K562 (cell line): ENCODE measurements around the gene MED16. TPM values are rescaled to one million over a fixed set of nuclear protein-coding genes. Genes with fewer than 3 reads are reported as not detected.
A peak's percentile ranks its signal among the peaks of the same experiment; 100 is the strongest.

Experiments used
- CEBPB ChIP-seq: fragments of 450-650 bp; IDR thresholded peaks from 2 replicates; pipeline ENCODE4 v1.6.1; 2016; ENCODE audit warnings: missing genetic modification characterization, missing compliant biosample characterization
- DDX20 ChIP-seq: fragments of 450-650 bp; IDR thresholded peaks from 2 replicates; pipeline ENCODE4 v1.6.1; 2016; ENCODE audit warnings: missing genetic modification characterization, low read depth, mild to moderate bottlenecking, missing compliant biosample characterization, moderate library complexity
- E2F6 ChIP-seq, 2 experiments: IDR thresholded peaks; 2 replicates each; pipeline ENCODE4 v1.6.1; 2011; ENCODE audit warnings: borderline replicate concordance in 1 of 2, control low read depth in 1 of 2, low read depth in 1 of 2, low read length in 1 of 2, mild to moderate bottlenecking in 1 of 2, mixed read lengths in 1 of 2, moderate library complexity in 1 of 2; ENCODE audit not compliant: insufficient read depth in 1 of 2, insufficient read length in 1 of 2, poor library complexity in 1 of 2, severe bottlenecking in 1 of 2; ENCODE audit errors: extremely low read depth in 1 of 2
- HDAC8 ChIP-seq: fragments of 450-650 bp; IDR thresholded peaks from 2 replicates; pipeline ENCODE4 v1.6.1; 2016; ENCODE audit warnings: mild to moderate bottlenecking, missing genetic modification characterization, moderate library complexity, missing compliant biosample characterization
- HLTF ChIP-seq: fragments of 450-650 bp; IDR thresholded peaks from 2 replicates; pipeline ENCODE4 v1.6.1; 2016
- MAFK ChIP-seq: IDR thresholded peaks from 2 replicates; pipeline ENCODE4 v1.6.1; 2011; ENCODE audit warnings: low read length, improper control_type of control experiment
- NCOA1 ChIP-seq: fragments of 450-650 bp; IDR thresholded peaks from 2 replicates; pipeline ENCODE4 v1.6.1; 2016; ENCODE audit warnings: low read depth
- RAD21 ChIP-seq, 2 experiments: fragments of 250-450 bp in 1 of 2; fragments of 450-650 bp in 1 of 2; sonication (Bioruptor Pico) in 1 of 2; formaldehyde crosslinking in 1 of 2; IDR thresholded peaks in 1 of 2; conservative IDR thresholded peaks in 1 of 2; 2 replicates each; pipeline versions ENCODE4 v1.4.0 to v1.8.0; 2020 to 2022; ENCODE audit warnings: mild to moderate bottlenecking in 2 of 2, moderate library complexity in 1 of 2
- REST ChIP-seq, 2 experiments: fragments of 450-650 bp; formaldehyde crosslinking in 1 of 2; IDR thresholded peaks; 2 replicates each; pipeline versions ENCODE4 v1.4.0 to v1.6.1; 2014 to 2020; ENCODE audit warnings: mild to moderate bottlenecking in 2 of 2, borderline replicate concordance in 1 of 2, low read depth in 1 of 2
- TCF15 ChIP-seq: fragments of 250-450 bp; sonication (Bioruptor Pico); IDR thresholded peaks from 2 replicates; pipeline ENCODE4 v1.8.0; 2022; ENCODE audit warnings: moderate library complexity, mild to moderate bottlenecking, inconsistent platforms
- ZBTB2 ChIP-seq: fragments of 450-650 bp; IDR thresholded peaks from 2 replicates; pipeline ENCODE4 v1.6.1; 2016; ENCODE audit warnings: antibody characterized with exemption
- ZBTB43 ChIP-seq: sonication (generic); formaldehyde crosslinking; IDR thresholded peaks from 2 replicates; pipeline ENCODE4 v1.8.0; 2023; ENCODE audit warnings: mild to moderate bottlenecking, missing genetic modification reagents
- ZBTB7A ChIP-seq: IDR thresholded peaks from 2 replicates; pipeline ENCODE4 v1.6.1; 2011; ENCODE audit warnings: low read depth, mild to moderate bottlenecking, low read length, moderate library complexity, borderline replicate concordance; ENCODE audit not compliant: control insufficient read depth
- ZNF589 ChIP-seq: fragments of 200-800 bp; sonication (Bioruptor generic); IDR thresholded peaks from 2 replicates; pipeline ENCODE4 v1.6.1; 2016; ENCODE audit warnings: low read depth, missing genetic modification characterization, missing compliant biosample characterization
- polyA plus RNA-seq, 8 experiments: library from polyadenylated mRNA; depleted of rRNA in 4 of 8; stranded (reverse) in 5 of 8; unstranded in 3 of 8; fragments of >200 nt; fragmentation: Nextera tagmentation in 2 of 8; fragmentation: Illumina TruSeq in 1 of 8; extraction: Ambion mirVana in 2 of 8; extraction: Trizol in 1 of 8; gene quantifications; 2 replicates each; pipeline versions ENCODE4 v1.2.1 to v1.2.3, GENCODE V29; 2011 to 2014; ENCODE audit warnings: inconsistent platforms in 1 of 8, missing spikeins in 1 of 8
- total RNA-seq, 7 experiments: library from RNA; depleted of rRNA in 6 of 7; stranded (reverse); fragments of >200 nt in 6 of 7; fragmentation: Illumina TruSeq in 2 of 7; extraction: Trizol in 2 of 7; gene quantifications; 2 replicates each; pipeline versions ENCODE4 v1.2.1 to v1.2.3, GENCODE V29; 2011 to 2021; ENCODE audit warnings: low replicate concordance in 1 of 7

MED16 gene
- total and polyA plus RNA-seq, 9 of the 15 experiments (the other 6 are each of a cell fraction or from before 2014, with no cell fraction given) = 0.89 to 59.9 (median 8.6) TPM

GRCh38 chr19:925087-925525, 32.1 kb upstream of the MED16 start (continued):
- TF ChIP-seq DDX20 (tag) (no peak), HLTF (peak; percentile 23; the same call in 1 of the 2 replicates), RAD21 (CRISPR knock-in tag; conservative IDR thresholded peaks at IDR 0.05 in 1 of 2, IDR thresholded peaks at IDR 0.05 in 1 of 2) (peak in 1 of 2 experiments; percentile 29; a peak in 1 of 4 replicates), CEBPB (tag) (peak; percentile 52), ZBTB7A (peak; percentile 66), TCF15 (CRISPR knock-in tag) (peak; percentile 63; the same call in 1 of the 2 replicates), HDAC8 (tag) (0 out of 2 replicates have a peak, but pooled peaks have one; percentile 50), MAFK (no peak), REST (IDR thresholded peaks at IDR 0.05; ENCODE audit: borderline replicate concordance) (peak; percentile 32; the same call in 1 of the 2 replicates), REST (CRISPR knock-in tag; IDR thresholded peaks at IDR 0.05; ENCODE audit: low read depth) (no peak; the same call in 1 of the 2 replicates), ZBTB2 (0 out of 2 replicates have a peak, but pooled peaks have one; percentile 44), ZNF589 (CRISPR knock-in tag) (no peak), NCOA1 (0 out of 2 replicates have a peak, but pooled peaks have one; percentile 52), ZBTB43 (CRISPR knock-in tag) (no peak), E2F6 (IDR thresholded peaks at IDR 0.05; ENCODE audit: borderline replicate concordance in 1 of 2, extremely low read depth in 1 of 2, insufficient read depth in 1 of 2, insufficient read length in 1 of 2, low read depth in 1 of 2, low read length in 1 of 2, poor library complexity in 1 of 2, severe bottlenecking in 1 of 2) (peak in 1 of 2 experiments; percentile 6)
